ENCODE data around the gene TMEM33. TPM values are rescaled to one million over a fixed set of nuclear protein-coding genes. Genes with fewer than 3 reads are reported as not detected.

The TMEM33 gene
- total RNA-seq, 1 experiment from 2014 or later = 65.0 TPM

DNA sequence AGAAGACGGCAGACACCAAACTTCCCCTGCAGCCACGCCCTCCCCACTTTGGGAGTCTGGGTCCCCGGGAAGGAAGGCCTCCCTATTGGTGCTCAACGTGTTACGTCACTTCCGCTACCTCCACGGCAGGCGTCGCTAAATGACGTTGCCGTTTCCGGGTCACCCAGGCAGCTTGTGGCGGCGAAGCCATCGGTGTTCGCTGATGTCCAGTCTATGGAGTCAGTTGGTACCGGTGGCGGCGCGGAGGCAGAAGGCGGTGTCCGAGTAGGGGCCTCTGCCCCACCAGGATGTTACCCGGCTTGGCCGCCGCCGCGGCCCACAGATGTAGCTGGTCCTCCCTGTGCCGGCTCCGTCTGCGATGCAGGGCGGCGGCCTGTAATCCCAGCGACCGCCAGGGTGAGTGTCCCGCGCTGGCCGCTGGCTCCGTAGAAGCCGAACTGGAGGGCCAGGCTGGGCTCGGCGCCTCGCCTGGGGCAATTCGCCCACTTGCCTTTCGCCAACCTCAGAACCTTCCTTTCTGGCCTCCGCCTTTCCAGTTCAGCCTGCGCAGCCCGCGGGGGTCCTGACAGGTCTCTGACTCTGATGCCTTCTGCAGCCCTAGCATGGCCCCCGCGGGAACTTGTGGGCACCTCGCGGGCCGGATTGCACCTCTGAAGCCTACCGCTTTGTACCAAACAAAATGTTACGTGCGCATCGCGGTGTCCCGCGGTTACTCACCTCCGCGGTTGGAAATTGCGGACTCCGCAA, 55.3 kb downstream of the TMEM33 start, which contains the start of gene SLC30A9:
TSS of gene SLC30A9 (plus strand) at position 166 of the 747 bp plus-strand sequence. CDS start at position 288, 122 bp downstream.
- intact Hi-C loops (cut with micrococcal nuclease; ENCODE audit: unreplicated experiment) = loop anchor here (1.0 kb wide), 1 partner anchor 55 kb away; the partner anchor contains the start of gene TMEM33
- Histone ChIP-seq H3K4me3 (peak within 1 kb of the TSS; percentile 70), H3K9me2 (ENCODE audit: insufficient read depth) (no peaks in the 10 kb centered on the region), H3K36me3 (ENCODE audit: low read depth) (no peaks in the 10 kb centered on the region), H3K9me3 (ENCODE audit: insufficient read depth, low read depth) (no peaks in the 10 kb centered on the region), H2AFZ (peak within 1 kb of the TSS; percentile 97), H3K79me2 (ENCODE audit: low read depth) (peaks cover 36% of the 10 kb centered on the region), H4K20me1 (ENCODE audit: insufficient read depth) (0 out of 2 replicates have a peak, but pooled peaks cover 4% of the 10 kb centered on the region), H3K4me2 (peak within 1 kb of the TSS; percentile 85), H3F3A (ENCODE audit: insufficient read depth, low read depth) (no peaks in the 10 kb centered on the region), H3K27me3 (ENCODE audit: insufficient read depth, low read depth) (no peaks in the 10 kb centered on the region), H3K27ac (peak within 1 kb of the TSS; percentile 33), H3K4me1 (replicated peaks; ENCODE audit: insufficient read depth) (peaks cover 22% of the 10 kb centered on the region)
- TSS peak; percentile 70 for BruUV-seq (replicated peaks)
- ChIA-PET CTCF (interaction anchor here (0.5 kb wide), 1 partner anchor 734 kb away, joined by 4 read pairs; no protein-coding TSS in a partner anchor), POLR2A (ENCODE audit: unreplicated experiment) (interaction anchor here (0.6 to 0.7 kb wide), 3 partner anchors 33 to 1939 kb away, joined by 3 to 4 read pairs (median 4); no protein-coding TSS in a partner anchor)
- DNase-seq = peak; percentile 87 to 88
- TF ChIP-seq, protein P1, sequence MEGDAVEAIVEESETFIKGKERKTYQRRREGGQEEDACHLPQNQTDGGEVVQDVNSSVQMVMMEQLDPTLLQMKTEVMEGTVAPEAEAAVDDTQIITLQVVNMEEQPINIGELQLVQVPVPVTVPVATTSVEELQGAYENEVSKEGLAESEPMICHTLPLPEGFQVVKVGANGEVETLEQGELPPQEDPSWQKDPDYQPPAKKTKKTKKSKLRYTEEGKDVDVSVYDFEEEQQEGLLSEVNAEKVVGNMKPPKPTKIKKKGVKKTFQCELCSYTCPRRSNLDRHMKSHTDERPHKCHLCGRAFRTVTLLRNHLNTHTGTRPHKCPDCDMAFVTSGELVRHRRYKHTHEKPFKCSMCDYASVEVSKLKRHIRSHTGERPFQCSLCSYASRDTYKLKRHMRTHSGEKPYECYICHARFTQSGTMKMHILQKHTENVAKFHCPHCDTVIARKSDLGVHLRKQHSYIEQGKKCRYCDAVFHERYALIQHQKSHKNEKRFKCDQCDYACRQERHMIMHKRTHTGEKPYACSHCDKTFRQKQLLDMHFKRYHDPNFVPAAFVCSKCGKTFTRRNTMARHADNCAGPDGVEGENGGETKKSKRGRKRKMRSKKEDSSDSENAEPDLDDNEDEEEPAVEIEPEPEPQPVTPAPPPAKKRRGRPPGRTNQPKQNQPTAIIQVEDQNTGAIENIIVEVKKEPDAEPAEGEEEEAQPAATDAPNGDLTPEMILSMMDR (conservative IDR thresholded peaks at IDR 0.05) = peak; percentile 38; the same call in 1 of the 2 replicates
- no peak for TF ChIP-seq EZH2 (IDR thresholded peaks at IDR 0.05; ENCODE audit: low read depth)

DNA sequence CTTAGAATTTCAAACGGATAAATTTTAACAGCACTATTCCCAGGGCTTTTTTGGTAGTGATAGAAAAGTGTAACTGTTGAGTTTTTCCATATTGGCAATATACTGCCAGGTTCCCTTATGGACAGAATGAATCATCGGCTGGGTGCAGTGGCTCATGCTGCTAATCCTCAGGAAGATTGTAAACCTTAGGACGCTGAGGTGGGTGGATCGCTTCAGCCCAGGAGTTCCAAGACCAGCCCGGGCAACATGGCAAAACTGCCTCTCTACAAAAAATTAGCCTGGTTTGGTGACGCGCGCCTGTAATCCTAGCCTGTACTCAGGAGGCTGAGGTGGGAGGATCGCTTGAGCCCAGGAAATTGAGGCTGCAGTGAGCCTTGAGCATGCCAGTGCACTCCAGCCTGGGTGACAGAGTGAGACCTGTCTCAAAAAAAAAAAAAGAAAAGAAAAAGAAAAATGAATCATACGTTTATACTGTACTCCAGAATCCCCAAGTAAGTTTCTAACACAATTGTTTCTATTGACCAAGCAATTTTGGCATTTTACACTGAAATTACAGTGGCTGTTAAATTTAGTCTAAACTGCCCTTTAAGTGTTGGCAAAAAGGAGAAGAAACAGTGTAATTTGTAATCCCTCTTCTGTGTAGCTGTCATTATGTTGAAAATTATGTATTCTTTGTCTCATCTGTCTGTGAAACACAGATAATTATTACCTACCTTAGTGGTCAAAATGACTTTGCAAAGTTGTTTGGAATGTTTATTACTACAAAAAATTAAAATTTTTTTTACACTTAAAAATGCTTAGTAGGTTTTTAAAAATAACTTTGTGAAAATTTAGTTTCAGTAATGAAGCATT, 56.9 kb downstream of the TMEM33 start:
- ChIA-PET CTCF (interaction anchor here (0.6 kb wide), 1 partner anchor 1002 kb away, joined by 3 read pairs; no protein-coding TSS in a partner anchor), POLR2A (ENCODE audit: unreplicated experiment) (no interaction called here)
- TF ChIP-seq, protein P1 (conservative IDR thresholded peaks at IDR 0.05) = no peak
- TF ChIP-seq EZH2 (IDR thresholded peaks at IDR 0.05; ENCODE audit: low read depth) = no peak

More for the DNA sequence above, 56.9 kb downstream of the TMEM33 start:
- Histone ChIP-seq H3K9me2 (ENCODE audit: insufficient read depth) (no peaks in the 10 kb centered on the region), H4K20me1 (ENCODE audit: insufficient read depth) (0 out of 2 replicates have a peak, but pooled peaks cover 10% of the 10 kb centered on the region), H2AFZ (no peak overlapping the region), H3K79me2 (ENCODE audit: low read depth) (peaks cover 37% of the 10 kb centered on the region), H3K4me1 (replicated peaks; ENCODE audit: insufficient read depth) (peaks cover 22% of the 10 kb centered on the region), H3K9me3 (ENCODE audit: insufficient read depth, low read depth) (no peaks in the 10 kb centered on the region), H3K4me2 (peak overlapping the region; percentile 85), H3K27ac (no peak overlapping the region), H3F3A (ENCODE audit: insufficient read depth, low read depth) (no peaks in the 10 kb centered on the region), H3K4me3 (peak overlapping the region; percentile 70; the same call in 1 of the 2 replicates), H3K27me3 (ENCODE audit: insufficient read depth, low read depth) (no peaks in the 10 kb centered on the region), H3K36me3 (ENCODE audit: low read depth) (no peaks in the 10 kb centered on the region)
- no peak for DNase-seq
- no TSS peak for BruUV-seq (replicated peaks)
- intact Hi-C loops (cut with micrococcal nuclease; ENCODE audit: unreplicated experiment) = no loop called here

Measured in PC-9 (cell line).